Measurements from ENCODE around the gene ITPRID2.

The ITPRID2 gene

GRCh38 chr2:181882246-181883020, 9.1 kb upstream of the ITPRID2 start:
- no peak for DNase-seq

GRCh38 chr2:181884601-181885000, 6.9 kb upstream of the ITPRID2 start:
- no peak for DNase-seq

GRCh38 chr2:181885096-181885495, 6.4 kb upstream of the ITPRID2 start:
- DNase-seq: no peak

GRCh38 chr2:181886192-181886591, 5.3 kb upstream of the ITPRID2 start:
- no peak for DNase-seq

DNA sequence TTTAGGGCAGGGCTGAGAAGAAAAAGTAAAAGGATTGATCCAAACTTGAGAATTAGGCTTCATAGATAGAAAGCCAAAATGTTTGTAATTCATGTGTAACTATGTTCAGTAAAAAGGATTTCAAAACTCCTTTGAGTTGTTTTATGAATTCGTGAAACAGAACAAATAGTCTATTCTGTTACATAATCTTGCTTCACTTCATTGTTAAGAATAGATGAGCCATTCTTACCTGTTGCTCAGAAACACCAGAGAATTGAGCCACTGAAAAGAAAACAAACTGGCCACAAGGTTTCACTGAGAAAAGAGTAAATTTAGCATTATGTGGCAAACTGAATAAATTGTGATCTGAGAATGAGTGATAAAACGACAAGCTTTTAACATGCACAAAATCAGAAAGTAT, 4.5 kb upstream of the ITPRID2 start:
- DNase-seq: no peak

DNA sequence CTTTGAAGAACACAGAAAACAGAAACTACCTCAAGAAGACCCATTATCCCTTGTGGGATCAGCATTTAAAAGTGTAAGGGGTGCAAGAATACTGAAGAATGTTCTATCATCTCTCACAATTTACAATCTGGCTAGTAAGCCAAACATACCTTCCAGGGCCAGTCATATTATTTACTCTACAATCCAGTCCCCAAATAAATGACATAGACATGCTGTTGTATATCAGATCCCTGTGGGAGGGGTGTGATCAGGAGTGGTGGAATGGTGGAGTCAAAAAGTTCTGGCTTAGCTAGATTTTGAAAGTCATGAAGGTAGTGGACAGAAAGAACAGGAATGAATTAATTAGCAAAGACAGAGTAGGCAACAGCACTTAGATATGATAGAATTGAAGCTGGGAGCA, 1.8 kb upstream of the ITPRID2 start:
- DNase-seq: no peak

- no peak for DNase-seq
These were observed 1.3 kb upstream of the ITPRID2 start for GRCh38 chr2:181890271-181890670.

- peak; percentile 93 for DNase-seq
These were observed 652 bp downstream of the ITPRID2 start for GRCh38 chr2:181891966-181892798.

GRCh38 chr2:181892799-181893435, 1.4 kb downstream of the ITPRID2 start:
- no peak for DNase-seq

DNA sequence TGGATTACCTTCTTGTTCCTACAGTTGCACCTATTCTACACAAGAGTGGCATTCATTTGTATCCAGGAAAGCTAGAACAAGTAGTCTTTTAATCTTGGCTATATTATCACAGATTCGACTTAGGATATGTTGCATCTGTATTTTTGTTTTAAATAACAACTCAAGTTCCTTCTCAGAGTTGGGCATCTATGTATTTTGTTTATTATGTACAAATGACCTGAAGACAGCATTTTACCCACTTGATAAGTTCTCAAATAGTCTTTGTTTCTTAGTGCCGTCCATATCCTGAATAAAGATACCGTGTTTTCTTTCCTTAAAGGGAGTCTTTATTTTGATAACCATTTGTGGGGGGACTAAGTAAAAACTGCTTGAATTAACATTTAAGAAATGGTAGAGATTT, 2.9 kb downstream of the ITPRID2 start:
- DNase-seq: no peak

GRCh38 chr2:181895818-181896217, 4.3 kb downstream of the ITPRID2 start:
- no peak for DNase-seq

- no peak for DNase-seq
These were observed 4.8 kb downstream of the ITPRID2 start for GRCh38 chr2:181896286-181896685.

- no peak for DNase-seq
These were observed 8.6 kb downstream of the ITPRID2 start for GRCh38 chr2:181900007-181900651.

DNA sequence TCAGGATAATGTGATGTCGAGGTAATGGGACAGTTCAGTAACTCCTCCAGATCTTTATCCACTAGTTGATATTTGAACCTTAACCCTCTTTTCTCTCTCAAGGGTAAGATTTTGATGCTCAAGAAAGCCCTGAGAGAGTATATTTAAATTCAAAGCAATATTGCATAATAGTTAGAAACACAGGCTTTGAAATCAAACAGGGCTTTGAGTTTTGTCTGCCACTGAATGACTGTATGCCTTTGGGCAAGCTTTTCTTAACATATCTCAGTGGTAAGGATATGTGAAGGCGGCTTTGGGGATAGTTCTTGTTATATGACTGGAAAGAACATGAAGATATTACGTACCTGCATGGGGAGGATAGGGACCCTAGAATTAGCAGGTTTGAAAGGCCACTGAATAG, 11.1 kb downstream of the ITPRID2 start:
- DNase-seq: no peak

DNA sequence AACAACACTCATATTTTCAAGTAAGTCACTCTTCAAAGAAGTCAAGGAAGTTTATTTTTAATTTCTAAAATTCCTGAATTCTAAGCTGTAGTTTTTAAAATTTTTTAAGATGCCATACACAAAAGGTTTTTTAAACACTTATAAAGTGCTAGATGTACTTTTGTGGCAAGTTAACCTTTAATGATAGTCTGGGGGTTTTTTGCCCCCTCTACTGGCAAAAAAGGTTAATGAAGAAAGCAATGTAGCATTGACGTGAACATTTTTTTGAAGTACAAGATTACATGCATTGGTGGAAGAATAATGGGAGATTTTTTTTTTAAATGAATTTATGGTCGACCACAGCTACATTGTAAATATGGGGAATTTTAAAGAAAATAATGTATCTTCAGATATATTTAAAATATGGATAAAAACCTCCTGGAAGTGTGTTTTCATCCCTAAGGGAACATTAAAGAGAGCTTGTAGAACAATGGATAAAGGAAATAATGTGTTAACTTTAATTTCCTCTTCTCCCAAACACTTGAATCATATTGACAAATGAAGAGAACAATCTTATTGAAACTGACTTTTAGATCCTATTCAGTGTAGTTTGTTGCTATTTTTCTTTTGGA, 12.6 kb downstream of the ITPRID2 start:
- peak; percentile 71 for DNase-seq

DNA sequence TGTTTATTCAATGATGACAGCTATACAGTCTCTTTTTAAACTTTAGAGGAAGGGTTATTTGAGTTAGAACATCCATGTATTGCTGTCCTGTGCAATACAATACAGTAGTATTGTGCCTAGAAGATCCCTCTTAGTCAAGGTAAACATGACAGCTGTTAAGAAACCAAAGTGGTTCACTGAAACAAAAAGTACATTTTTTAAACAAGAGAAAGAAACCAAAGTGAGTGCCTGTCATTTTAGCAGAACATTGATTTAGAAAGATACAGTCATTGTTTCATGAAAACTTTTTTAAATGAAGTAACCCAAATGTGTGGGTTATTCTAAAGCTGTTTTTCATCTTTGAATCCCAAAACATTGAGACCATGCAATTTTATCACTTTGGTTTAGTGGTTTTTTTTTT, 15.5 kb downstream of the ITPRID2 start:
- no peak for DNase-seq

DNA sequence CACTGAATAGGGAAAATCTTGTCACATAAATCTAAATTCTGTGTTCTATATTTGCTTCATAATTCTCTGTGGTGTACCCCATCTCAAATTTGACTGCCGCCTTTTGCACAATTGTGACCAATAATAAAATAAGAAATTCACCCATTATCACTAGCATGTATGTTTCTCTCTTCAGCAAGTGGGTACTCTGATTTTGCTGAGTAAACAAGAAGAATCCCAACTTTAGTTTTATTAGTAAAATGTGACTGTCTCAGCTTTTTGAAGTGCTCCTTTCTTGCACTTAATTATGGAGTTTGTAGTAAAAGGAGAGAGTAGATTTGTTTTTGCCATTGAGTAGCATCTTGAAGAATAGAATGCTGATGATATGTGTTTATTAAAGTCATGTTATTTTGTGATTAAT, 16.1 kb downstream of the ITPRID2 start:
- DNase-seq: no peak

GRCh38 chr2:181910028-181910831, 18.7 kb downstream of the ITPRID2 start:
- DNase-seq: no peak

GRCh38 chr2:181911830-181912229, 20.3 kb downstream of the ITPRID2 start:
- no peak for DNase-seq

DNA sequence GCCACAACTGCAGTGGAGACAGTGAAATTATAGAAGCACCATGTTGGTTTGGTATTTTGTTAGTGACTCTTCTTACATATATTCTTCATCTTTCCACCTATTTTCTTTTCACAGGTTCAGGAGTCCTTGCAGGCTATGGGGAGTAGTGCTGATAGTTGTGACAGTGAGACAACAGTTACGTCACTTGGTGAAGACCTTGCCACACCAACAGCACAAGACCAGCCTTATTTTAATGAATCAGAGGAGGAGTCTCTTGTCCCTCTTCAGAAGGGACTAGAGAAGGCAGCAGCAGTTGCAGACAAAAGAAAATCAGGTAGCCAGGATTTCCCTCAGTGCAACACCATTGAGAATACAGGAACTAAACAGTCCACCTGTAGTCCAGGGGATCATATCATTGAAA, 23.6 kb downstream of the ITPRID2 start:
- DNase-seq: no peak

DNA sequence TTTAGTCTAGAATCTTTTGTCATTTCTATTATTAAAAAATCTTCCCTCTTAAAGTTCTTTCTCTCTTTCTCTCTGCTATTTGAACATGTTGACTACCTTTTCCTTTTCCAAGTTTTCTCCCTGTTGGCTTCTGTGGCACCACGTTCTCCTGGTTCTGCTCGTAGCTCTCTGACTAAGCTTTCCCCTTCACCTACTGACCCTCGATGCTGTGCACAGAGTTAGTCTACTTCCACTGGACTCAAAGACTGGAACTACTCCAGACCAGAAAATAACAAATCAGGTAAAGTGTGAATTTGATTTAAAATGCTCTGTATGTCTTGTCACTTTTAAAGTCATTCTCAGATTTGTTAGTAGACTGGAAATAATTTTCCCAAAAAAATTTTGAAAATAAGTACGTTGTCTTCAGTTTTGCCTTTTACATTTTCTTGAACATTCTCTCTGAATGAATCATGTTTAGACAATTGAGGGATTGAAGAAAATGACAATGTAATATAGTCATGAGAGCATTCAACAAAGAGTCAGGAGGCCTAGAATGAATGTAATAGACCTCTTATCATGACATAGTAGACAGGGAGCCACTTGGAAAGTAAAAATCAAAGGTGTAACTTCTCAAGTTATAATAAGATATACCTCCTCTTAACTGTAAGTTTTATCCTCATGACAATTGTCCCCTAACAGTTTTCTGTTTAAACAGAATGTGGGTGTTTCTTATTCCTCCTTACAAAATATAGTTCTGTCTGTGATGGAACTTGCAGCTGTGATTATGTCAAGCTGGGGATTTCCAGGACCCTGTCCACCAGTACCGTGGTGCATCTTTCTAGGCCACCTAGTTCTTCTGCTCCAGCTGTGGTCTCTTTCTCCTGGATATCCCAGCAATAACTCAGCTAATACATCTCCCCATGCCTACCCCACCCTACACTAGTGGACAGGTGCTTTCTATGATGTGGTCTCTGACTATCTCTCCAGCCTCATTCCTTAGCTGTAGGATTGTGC, 25.5 kb downstream of the ITPRID2 start:
- DNase-seq: no peak
